Erythroblast (primary cell): ENCODE data around the gene ZIC2.

Experiments
- GATA1 ChIP-seq: IDR thresholded peaks from 2 replicates; pipeline ENCODE4 v1.6.1; 2011; ENCODE audit warnings: low read depth, mild to moderate bottlenecking, control low read depth, low read length, moderate library complexity
- POLR2A ChIP-seq: IDR thresholded peaks from 2 replicates; pipeline ENCODE4 v1.6.1; 2011; ENCODE audit warnings: mild to moderate bottlenecking, low read length

DNA sequence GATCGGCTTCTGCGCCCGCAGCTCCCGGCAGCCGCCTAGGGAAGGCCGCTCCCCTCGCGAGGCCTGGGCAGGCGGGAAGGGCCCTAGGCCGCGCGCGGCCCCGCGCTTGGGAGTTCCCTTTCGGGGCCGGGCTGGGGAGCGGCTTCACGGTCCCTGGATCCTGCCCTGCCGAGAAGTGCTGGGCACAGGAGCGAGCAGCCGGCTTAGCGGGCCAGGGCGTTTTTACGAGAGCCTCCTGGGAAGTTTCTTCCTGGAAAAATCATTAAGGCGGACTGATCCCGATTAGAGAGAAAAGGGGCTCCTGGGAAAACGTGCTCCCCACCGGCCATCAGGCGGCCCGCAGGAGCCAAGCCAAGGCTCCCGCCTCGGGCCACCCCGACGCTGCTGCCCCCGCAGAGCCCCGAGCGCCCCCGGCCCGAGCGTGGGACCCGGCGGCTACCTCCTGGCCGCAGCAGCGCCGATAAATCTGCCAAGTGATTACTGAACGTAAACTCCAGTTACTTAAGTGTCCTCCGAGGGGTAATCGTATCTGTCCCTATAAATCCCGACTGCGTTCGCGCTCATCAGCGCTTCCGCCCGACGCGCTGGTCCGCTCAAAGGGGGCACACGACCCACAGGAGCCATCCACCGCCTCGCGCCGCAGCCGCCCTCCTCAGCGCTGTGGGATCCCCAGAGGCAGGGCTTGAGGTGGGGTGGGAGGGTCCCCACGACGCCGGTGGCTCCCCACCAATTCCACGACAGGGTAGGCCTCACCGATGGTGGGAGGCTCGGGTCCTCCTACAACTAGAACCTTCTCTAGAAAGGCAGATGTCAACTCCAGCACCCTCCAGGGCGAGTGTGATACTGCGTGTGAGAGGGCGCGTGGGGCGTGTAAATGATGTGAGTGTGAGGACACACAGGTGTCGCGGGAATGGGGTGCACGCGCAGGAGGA lies 12.8 kb upstream of the ZIC2 start:
- TF ChIP-seq POLR2A (no peak), GATA1 (no peak)
